Upper lobe of right lung (tissue), 1 donor: ENCODE measurements around the gene KCNH3. TPM values are rescaled to one million over a fixed set of nuclear protein-coding genes. Genes with fewer than 3 reads are reported as not detected.
A peak's percentile ranks its signal among the peaks of the same experiment; 100 is the strongest.

Experiments used
- ATAC-seq: fragments of 200-7000 bp; cut with Tn5 transposase; one replicate; pipeline ENCODE4 v1.9.1; 2020; ENCODE audit warnings: mild to moderate bottlenecking, moderate library complexity
- DNase-seq: peaks from one replicate; pipeline ENCODE4 v3.0.0-alpha.2; 2020
- H3K27ac ChIP-seq: fragments of 200-600 bp; one replicate; pipeline ENCODE4 v1.8.0; 2022
- H3K27me3 ChIP-seq: fragments of 200-600 bp; one replicate; pipeline ENCODE4 v1.8.0; 2022; ENCODE audit warnings: mild to moderate bottlenecking
- H3K36me3 ChIP-seq: fragments of 200-600 bp; one replicate; pipeline ENCODE4 v1.8.0; 2022
- H3K4me1 ChIP-seq: fragments of 200-600 bp; one replicate; pipeline ENCODE4 v1.8.0; 2022
- H3K4me3 ChIP-seq: fragments of 200-600 bp; one replicate; pipeline ENCODE4 v1.8.0; 2022; ENCODE audit warnings: mild to moderate bottlenecking
- H3K9me3 ChIP-seq: fragments of 200-600 bp; one replicate; pipeline ENCODE4 v1.8.0; 2022
- intact Hi-C: fragments of 100-400 bp; cut with DNase I; formaldehyde crosslinking; loops from one replicate; pipeline ENCODE4 v1.11.0; 2022
- total RNA-seq: library from RNA; stranded (reverse); fragmentation: NEBNext Ultra II Directional; extraction: Animal tissue kit (Norgen Biotek cat#: 25700); gene quantifications from one replicate; pipeline ENCODE4 v1.2.1, GENCODE V29; 2021
- TF ChIP-seq, protein P1 (sequence below): fragments of 200-600 bp; IDR thresholded peaks from one replicate; pipeline ENCODE4 v1.8.0; 2022; ENCODE audit warnings: antibody characterized with exemption
- donor health status: DM: no; HTN: yes; CAD: no; lungs with severe emphysema.

Gene KCNH3
- total RNA-seq, 1 donor from 2014 or later: 0.90 TPM

DNA sequence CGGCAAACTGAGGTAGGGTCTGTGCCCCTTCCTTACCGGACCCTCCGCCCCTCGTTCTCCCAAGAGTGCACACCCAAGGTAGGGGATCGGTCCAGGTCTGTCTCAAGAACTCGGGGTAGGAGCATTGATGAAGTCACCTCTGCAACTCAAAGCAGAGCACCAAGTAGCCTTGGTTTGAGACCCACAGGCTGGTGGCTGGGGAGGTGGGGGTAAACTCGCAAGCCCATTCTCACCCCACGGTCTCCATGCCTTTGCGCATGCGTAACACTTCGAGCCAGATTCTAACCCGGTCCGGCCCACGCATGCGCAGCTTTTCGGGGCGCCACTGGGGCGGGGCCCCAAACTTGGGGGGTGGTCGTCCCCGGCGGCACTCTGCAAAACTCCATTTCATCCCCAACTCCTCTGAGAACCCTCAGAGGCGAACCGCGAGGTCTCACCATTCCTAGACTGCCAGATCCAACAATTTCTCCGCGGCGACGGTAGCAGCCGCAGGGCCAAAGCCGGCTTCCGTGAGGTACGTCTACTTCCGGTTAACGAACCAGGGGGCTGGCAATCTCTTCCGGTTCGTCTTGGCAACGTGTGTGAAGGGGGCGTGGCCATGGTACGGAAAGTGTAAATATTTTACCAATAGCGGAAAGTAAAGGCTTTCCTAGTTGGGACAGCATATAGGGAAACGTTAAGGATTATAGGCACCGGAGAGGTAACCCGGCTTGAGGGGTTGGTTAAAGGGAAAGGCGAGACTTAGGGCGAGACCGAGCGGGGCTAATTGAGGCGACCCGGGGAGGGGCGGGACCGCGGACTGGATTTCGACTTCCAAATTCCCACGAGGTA lies 29.0 kb downstream of the KCNH3 start, which contains the start of gene MCRS1:
TSS of gene MCRS1 (minus strand) at position 532 of the 831 bp plus-strand sequence. CDS start 1,411 bp downstream, outside the sequence.
- peak within 1 kb of the TSS; percentile 95 for H3K27ac ChIP-seq
- peaks cover 23% of the 10 kb centered on the region for H3K36me3 ChIP-seq
- H3K4me1 ChIP-seq: peaks cover 8% of the 10 kb centered on the region
- DNase-seq (peak; percentile 92), ATAC-seq (peak; percentile 94)
- no peaks in the 10 kb centered on the region for H3K27me3 ChIP-seq
- H3K4me3 ChIP-seq: peak within 1 kb of the TSS; percentile 74
- no peaks in the 10 kb centered on the region for H3K9me3 ChIP-seq
- TF ChIP-seq, protein P1, sequence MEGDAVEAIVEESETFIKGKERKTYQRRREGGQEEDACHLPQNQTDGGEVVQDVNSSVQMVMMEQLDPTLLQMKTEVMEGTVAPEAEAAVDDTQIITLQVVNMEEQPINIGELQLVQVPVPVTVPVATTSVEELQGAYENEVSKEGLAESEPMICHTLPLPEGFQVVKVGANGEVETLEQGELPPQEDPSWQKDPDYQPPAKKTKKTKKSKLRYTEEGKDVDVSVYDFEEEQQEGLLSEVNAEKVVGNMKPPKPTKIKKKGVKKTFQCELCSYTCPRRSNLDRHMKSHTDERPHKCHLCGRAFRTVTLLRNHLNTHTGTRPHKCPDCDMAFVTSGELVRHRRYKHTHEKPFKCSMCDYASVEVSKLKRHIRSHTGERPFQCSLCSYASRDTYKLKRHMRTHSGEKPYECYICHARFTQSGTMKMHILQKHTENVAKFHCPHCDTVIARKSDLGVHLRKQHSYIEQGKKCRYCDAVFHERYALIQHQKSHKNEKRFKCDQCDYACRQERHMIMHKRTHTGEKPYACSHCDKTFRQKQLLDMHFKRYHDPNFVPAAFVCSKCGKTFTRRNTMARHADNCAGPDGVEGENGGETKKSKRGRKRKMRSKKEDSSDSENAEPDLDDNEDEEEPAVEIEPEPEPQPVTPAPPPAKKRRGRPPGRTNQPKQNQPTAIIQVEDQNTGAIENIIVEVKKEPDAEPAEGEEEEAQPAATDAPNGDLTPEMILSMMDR: no peak
- intact Hi-C loops: no loop called here

DNA sequence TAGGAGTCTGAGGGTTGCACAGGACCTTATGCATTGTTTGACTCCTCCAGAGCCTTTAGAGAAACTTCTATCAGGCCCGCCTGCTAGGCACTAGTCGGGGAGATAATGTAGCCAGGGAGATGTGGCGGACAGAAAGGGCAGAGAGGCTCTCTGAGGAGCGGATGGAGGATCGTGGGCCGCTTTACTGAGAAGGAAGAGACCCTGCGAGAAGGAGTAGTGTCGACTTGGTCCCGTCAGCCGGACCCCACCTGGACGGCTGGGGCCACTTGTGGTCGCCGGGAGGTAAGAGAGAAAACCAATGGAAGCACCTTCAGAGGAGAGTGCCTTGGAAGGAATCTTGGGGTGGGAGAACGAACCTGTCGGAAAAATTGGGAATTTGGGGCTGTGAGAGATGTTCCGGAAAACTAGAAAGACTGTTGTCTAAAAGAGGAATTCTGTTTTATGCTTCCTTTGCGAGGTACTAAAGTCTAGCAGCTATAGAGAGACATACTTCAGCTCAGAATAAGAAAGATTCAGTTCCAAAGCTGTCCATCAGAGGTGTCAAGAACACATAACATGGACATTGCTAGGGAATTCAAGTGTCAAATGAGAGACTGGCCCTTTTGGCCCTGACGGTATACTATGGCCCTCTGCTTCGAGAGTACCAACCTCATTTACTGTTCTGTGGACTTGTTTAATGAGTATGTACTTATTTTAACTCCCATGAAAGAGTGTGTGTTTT lies 29.8 kb downstream of the KCNH3 start:
- H3K4me1 ChIP-seq: peaks cover 8% of the 10 kb centered on the region
- TF ChIP-seq, protein P1: no peak
- intact Hi-C loops: no loop called here
- no peak for DNase-seq
- no peaks in the 10 kb centered on the region for H3K9me3 ChIP-seq
- ATAC-seq: no peak
- no peaks in the 10 kb centered on the region for H3K27me3 ChIP-seq
- peak overlapping the region; percentile 74 for H3K4me3 ChIP-seq
- H3K27ac ChIP-seq: peak overlapping the region; percentile 95
- H3K36me3 ChIP-seq: peaks cover 16% of the 10 kb centered on the region

DNA sequence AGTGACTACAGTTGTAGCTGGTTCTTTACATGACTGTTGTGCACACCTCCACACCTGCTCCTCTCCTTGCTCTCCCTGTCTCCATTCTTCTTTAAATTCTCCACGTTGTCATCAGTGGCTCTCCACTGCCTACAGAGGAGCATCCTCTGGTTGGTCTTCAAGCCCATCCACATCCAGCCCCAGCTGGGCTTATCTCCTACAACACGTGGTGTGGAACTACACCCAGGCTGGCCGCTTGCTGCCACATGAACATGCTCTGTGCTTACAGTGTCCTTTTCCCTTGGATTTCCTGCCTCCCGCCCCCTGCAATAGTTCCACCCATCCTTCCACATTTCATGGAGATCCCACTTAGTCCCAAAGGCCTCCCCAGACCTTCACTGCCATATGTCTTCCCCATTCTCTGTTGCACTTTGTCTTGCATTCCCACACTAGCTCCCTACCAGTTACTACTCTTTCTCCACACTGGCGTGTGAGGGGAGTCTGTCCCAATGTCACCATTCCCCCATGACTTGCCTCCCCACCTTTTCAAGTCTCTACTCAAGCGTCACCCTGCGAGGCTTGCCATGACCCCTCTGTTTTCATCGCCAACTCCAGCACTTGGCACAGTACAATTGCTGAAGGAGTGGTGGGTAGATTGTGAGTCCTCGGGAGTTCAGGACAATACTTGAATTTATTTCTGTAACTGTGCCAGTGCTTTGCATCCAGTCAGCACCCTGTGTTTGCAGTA lies 38.9 kb downstream of the KCNH3 start:
- no peak for DNase-seq
- no peak for ATAC-seq
- Histone ChIP-seq H3K27ac (no peak overlapping the region), H3K27me3 (no peaks in the 10 kb centered on the region), H3K4me3 (no peak overlapping the region), H3K9me3 (no peaks in the 10 kb centered on the region), H3K36me3 (peaks cover 9% of the 10 kb centered on the region), H3K4me1 (peaks cover 10% of the 10 kb centered on the region)
- intact Hi-C loops: no loop called here
- TF ChIP-seq, protein P1: no peak

DNA sequence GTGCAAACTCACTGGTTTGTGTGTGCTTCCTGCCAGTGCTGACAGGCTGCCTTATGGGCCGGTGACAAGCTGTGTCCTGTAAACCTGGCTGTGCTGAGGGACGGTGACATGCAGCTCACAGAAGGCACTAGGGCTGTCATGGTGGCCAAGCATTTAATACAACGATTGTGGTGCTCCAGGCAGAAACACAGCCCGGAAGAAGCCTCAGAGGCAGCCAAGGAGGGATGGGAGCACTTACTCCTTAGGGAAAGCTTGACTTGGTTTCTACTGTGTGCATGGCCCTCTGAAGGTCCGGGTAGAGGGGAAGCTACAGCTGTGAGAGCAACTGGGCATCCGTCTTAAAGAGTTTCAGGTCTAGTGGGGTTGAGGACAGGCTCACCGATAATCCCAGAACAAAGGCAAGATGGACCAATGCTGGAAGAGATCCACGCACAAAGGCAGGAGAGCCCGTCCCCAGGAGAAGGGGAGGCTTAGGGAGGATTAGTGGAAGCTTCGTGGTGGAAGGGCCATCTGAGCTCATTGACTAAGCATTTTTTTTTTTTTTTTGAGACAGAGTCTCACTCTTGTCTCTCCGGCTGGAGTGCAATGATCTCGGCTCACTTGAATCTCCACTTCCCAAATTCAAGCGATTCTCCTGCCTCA lies 39.8 kb downstream of the KCNH3 start:
- intact Hi-C loops: no loop called here
- no peaks in the 10 kb centered on the region for H3K27me3 ChIP-seq
- no peak overlapping the region for H3K27ac ChIP-seq
- H3K4me3 ChIP-seq: no peak overlapping the region
- peaks cover 9% of the 10 kb centered on the region for H3K36me3 ChIP-seq
- H3K4me1 ChIP-seq: peaks cover 14% of the 10 kb centered on the region
- DNase-seq (no peak), ATAC-seq (no peak)
- TF ChIP-seq, protein P1: no peak
- H3K9me3 ChIP-seq: no peaks in the 10 kb centered on the region
